Caco-2 (cell line): ENCODE measurements around the gene FGF8. TPM values are rescaled to one million over a fixed set of nuclear protein-coding genes. Genes with fewer than 3 reads are reported as not detected.
"Not testable (repeated sequence)": the region's sequence is repeated elsewhere in the genome, so short reads cannot be mapped to it uniquely, and the experiment has no call there.

Experiments
- BruUV-seq: library from RNA; stranded (reverse); fragments of 400-500 nt; replicated peaks from 2 replicates; lab custom pipeline; 2021; lab: Mats Ljungman, UMichigan
- CTCF ChIA-PET: fragments of 300-600 bp; sonication (Branson Sonifier 250); formaldehyde crosslinking; loops from one replicate; lab custom pipeline; 2022; ENCODE audit warnings: antibody characterized with exemption; lab: Charles Lee
- POLR2A ChIA-PET: fragments of 300-600 bp; sonication (Branson Sonifier 250); formaldehyde crosslinking; loops from one replicate; lab custom pipeline; 2022; ENCODE audit warnings: antibody characterized with exemption; lab: Charles Lee
- DNase-seq, 2 experiments: peaks; one replicate each; pipeline versions ENCODE4 v3.0.0 to v3.0.0-alpha.2; 2020 to 2022
- H3K27me3 ChIP-seq: replicated peaks from 2 replicates; pipeline ENCODE4 v1.6.0; 2011; ENCODE audit warnings: low read length; ENCODE audit not compliant: control insufficient read depth, insufficient read depth
- H3K36me3 ChIP-seq: 2 replicates; pipeline ENCODE4 v1.5.1; 2011; ENCODE audit warnings: low read length; ENCODE audit not compliant: control insufficient read depth, insufficient read depth
- H3K4me1 ChIP-seq: fragments of 250-450 bp; sonication (Bioruptor Pico); 2 replicates; pipeline ENCODE4 v1.5.1; 2020; ENCODE audit warnings: mild to moderate bottlenecking
- H3K4me3 ChIP-seq: 2 replicates; pipeline ENCODE4 v1.5.1; 2011; ENCODE audit warnings: low read depth, mild to moderate bottlenecking, control low read depth, low read length
- H3K9me3 ChIP-seq: fragments of 250-450 bp; sonication (Bioruptor Pico); 2 replicates; pipeline ENCODE4 v1.5.1; 2020; ENCODE audit warnings: mild to moderate bottlenecking, moderate library complexity
- H3K27ac Mint-ChIP-seq: one replicate; pipeline ENCODE4 v1.8.0; 2022; ENCODE audit warnings: mixed read lengths; ENCODE audit not compliant: unreplicated experiment
- H3K27me3 Mint-ChIP-seq: one replicate; pipeline ENCODE4 v1.8.0; 2022; ENCODE audit warnings: mixed read lengths; ENCODE audit not compliant: insufficient read depth, unreplicated experiment
- H3K36me3 Mint-ChIP-seq: one replicate; pipeline ENCODE4 v1.8.0; 2022; ENCODE audit warnings: mild to moderate bottlenecking, mixed read lengths; ENCODE audit not compliant: insufficient read depth, unreplicated experiment
- H3K4me1 Mint-ChIP-seq: one replicate; pipeline ENCODE4 v1.8.0; 2022; ENCODE audit warnings: low read depth, mixed read lengths; ENCODE audit not compliant: unreplicated experiment
- H3K4me3 Mint-ChIP-seq: one replicate; pipeline ENCODE4 v1.8.0; 2022; ENCODE audit warnings: mild to moderate bottlenecking, moderate library complexity, mixed read lengths; ENCODE audit not compliant: unreplicated experiment
- H3K9me3 Mint-ChIP-seq: one replicate; pipeline ENCODE4 v1.8.0; 2022; ENCODE audit warnings: mixed read lengths; ENCODE audit not compliant: unreplicated experiment
- intact Hi-C: fragments of 100-400 bp; cut with micrococcal nuclease; formaldehyde crosslinking; loops from one replicate; pipeline ENCODE4 v1.10.0; 2022; ENCODE audit not compliant: unreplicated experiment
- total RNA-seq: library from RNA; stranded (reverse); gene quantifications from 2 replicates; pipeline ENCODE4 v1.2.3, GENCODE V29; 2022
- TF ChIP-seq, protein P1 (sequence below), 2 experiments: fragments of 200-600 bp in 1 of 2; IDR thresholded peaks; 1 replicate in 1 of 2; 2 replicates in 1 of 2; pipeline versions ENCODE4 v1.5.1 to v1.8.0; 2011 to 2022; ENCODE audit warnings: antibody characterized with exemption in 1 of 2, control low read depth in 1 of 2, inconsistent platforms in 1 of 2, low read depth in 1 of 2, low read length in 1 of 2, mild to moderate bottlenecking in 1 of 2, moderate library complexity in 1 of 2; ENCODE audit not compliant: insufficient read depth in 1 of 2, severe bottlenecking in 1 of 2, unreplicated experiment in 1 of 2

The FGF8 gene
- total RNA-seq, 1 experiment from 2014 or later, result 0.68 TPM

DNA sequence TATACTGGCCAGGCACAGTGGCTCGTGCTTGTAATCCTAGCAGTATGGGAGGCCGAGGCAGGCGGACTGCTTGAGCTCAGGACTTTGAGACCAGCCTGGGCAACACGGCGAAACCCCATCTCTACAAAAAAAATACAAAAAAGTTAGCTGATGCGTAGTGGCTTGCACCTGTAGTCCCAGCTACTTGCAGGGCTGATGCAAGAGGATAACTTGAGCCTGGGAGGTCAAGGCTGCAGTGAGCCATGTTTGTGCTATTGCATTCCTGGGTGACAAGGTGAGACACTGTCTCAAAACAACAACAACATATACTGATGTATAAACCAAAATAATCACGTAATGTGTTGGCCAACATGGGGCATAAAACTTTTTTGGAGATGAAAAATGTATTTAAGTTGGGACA is 13.8 kb upstream of the FGF8 start:
- peaks cover 2% of the 10 kb centered on the region for H3K36me3 ChIP-seq

DNA sequence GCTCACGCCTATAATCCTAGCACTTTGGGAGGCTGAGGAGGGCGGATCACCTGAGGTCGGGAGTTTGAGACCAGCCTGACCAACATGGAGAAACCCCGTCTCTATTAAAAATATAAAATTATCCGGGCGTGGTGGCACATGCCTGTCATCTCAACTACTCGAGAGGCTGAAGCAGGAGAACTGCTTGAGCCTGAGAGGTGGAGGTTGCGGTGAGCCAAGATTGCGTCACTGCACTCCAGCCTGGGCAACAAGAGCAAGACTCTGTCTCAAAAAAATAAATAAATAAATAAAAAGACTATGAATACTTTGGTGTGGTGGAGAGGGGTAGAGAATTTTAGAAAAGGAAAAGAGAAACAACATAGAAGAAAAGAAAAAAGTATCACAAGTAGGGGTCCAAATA is 13.3 kb upstream of the FGF8 start:
- peak in 1 of 2 experiments; percentile 32 for DNase-seq
- H3K4me3 Mint-ChIP-seq, H3K4me1 ChIP-seq, BruUV-seq, H3K27me3 ChIP-seq, intact Hi-C loops, H3K36me3 ChIP-seq, H3K4me3 ChIP-seq, H3K9me3 Mint-ChIP-seq, H3K4me1 Mint-ChIP-seq, POLR2A ChIA-PET, H3K27me3 Mint-ChIP-seq, H3K27ac Mint-ChIP-seq, H3K9me3 ChIP-seq: not testable (repeated sequence)
- CTCF ChIA-PET, result interaction anchor here (1.0 kb wide), 1 partner anchor 8 kb away, joined by 3 read pairs; no protein-coding TSS in a partner anchor
- H3K36me3 Mint-ChIP-seq, result peaks cover 92% of the 10 kb centered on the region

More for the DNA sequence above, 13.8 kb upstream of the FGF8 start:
- intact Hi-C loops, result no loop called here
- H3K9me3 ChIP-seq, result no peaks in the 10 kb centered on the region
- no peaks in the 10 kb centered on the region for H3K4me1 ChIP-seq
- H3K4me3 ChIP-seq, result no peak overlapping the region
- H3K27me3 Mint-ChIP-seq, result no peaks in the 10 kb centered on the region
- BruUV-seq, result no TSS peak
- TF ChIP-seq, protein P1, sequence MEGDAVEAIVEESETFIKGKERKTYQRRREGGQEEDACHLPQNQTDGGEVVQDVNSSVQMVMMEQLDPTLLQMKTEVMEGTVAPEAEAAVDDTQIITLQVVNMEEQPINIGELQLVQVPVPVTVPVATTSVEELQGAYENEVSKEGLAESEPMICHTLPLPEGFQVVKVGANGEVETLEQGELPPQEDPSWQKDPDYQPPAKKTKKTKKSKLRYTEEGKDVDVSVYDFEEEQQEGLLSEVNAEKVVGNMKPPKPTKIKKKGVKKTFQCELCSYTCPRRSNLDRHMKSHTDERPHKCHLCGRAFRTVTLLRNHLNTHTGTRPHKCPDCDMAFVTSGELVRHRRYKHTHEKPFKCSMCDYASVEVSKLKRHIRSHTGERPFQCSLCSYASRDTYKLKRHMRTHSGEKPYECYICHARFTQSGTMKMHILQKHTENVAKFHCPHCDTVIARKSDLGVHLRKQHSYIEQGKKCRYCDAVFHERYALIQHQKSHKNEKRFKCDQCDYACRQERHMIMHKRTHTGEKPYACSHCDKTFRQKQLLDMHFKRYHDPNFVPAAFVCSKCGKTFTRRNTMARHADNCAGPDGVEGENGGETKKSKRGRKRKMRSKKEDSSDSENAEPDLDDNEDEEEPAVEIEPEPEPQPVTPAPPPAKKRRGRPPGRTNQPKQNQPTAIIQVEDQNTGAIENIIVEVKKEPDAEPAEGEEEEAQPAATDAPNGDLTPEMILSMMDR (IDR thresholded peaks at IDR 0.05; ENCODE audit: insufficient read depth in 1 of 2, low read depth in 1 of 2, low read length in 1 of 2, severe bottlenecking in 1 of 2, unreplicated experiment in 1 of 2), result no peak
- ChIA-PET CTCF (interaction anchor here (1.0 kb wide), 1 partner anchor 8 kb away, joined by 3 read pairs; no protein-coding TSS in a partner anchor), POLR2A (no interaction called here)
- no peaks in the 10 kb centered on the region for H3K9me3 Mint-ChIP-seq
- H3K27ac Mint-ChIP-seq, result no peak overlapping the region
- no peaks in the 10 kb centered on the region for H3K27me3 ChIP-seq
- H3K36me3 Mint-ChIP-seq, result peaks cover 93% of the 10 kb centered on the region
- H3K4me1 Mint-ChIP-seq, result no peaks in the 10 kb centered on the region
- no peak overlapping the region for H3K4me3 Mint-ChIP-seq
- no peak for DNase-seq

GRCh38 chr10:101785801-101786200 is 9.9 kb upstream of the FGF8 start:
- Mint-ChIP-seq H3K4me3 (no peak overlapping the region), H3K27me3 (no peaks in the 10 kb centered on the region), H3K4me1 (peaks cover 8% of the 10 kb centered on the region), H3K27ac (no peak overlapping the region), H3K9me3 (no peaks in the 10 kb centered on the region), H3K36me3 (peaks cover 76% of the 10 kb centered on the region)
- Histone ChIP-seq H3K9me3 (no peaks in the 10 kb centered on the region), H3K27me3 (no peaks in the 10 kb centered on the region), H3K4me3 (no peak overlapping the region), H3K4me1 (peaks cover 8% of the 10 kb centered on the region), H3K36me3 (peaks cover 2% of the 10 kb centered on the region)
- POLR2A ChIA-PET, result no interaction called here
- TSS peak; percentile 11 for BruUV-seq
- CTCF ChIA-PET, result interaction anchor here (1.0 kb wide), 1 partner anchor 183 kb away, joined by 5 read pairs; no protein-coding TSS in a partner anchor
- intact Hi-C loops, result no loop called here
- no peak for DNase-seq
- TF ChIP-seq, protein P1 (IDR thresholded peaks at IDR 0.05; ENCODE audit: insufficient read depth in 1 of 2, low read depth in 1 of 2, low read length in 1 of 2, severe bottlenecking in 1 of 2, unreplicated experiment in 1 of 2), result no peak
